ENCODE results near the gene FLNA. TPM values are rescaled to one million over a fixed set of nuclear protein-coding genes. Genes with fewer than 3 reads are reported as not detected.

The FLNA gene
- total and polyA plus RNA-seq, 2 donors (not counting 3 experiments of a cell fraction or from before 2014, with no cell fraction given): 658 to 1,474 TPM

DNA sequence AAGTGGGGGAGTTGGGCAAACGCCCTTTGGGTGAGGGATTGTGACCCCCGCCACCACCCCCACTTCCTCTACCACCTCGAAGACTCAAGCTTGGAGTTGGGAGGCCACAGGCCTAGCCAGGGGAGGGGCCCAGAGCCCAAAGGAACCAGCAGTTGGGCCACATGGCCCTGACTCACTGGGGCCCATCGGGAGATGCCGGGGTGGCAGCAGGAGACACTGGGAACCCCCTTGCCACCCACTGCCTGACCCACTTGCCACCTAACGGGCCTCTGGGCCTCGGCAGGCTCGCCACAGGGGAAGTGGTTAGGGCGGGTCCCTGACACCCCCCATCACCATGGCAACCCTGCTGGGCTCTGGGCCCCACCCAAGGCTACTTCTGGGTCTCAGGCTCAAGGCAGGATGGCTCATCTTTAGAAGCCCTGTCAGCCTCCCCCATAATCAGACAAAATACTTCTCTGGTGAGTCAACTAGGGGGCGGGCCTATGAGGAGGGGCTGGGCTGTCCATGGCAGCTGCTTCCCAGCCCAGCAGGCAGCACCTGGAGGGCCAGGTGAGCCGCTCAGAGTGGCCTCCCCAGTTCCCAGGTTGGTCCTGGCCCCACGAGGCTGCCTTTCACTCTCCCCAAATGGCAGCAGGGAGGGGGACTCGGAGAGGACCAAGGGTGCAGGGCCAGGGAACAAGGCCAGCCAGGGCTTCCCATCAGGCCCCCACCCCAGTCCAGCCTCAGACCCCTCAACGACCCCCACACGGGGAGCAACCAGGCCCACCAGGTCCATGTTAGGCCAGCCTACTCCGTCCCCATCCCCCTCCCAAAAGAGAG lies 5.6 kb downstream of the FLNA start:
- peak overlapping the region; percentile 64 for H3K4me2 ChIP-seq (ENCODE audit: insufficient read depth, low read length)
- dilution Hi-C loops (cut with MboI; ENCODE audit: extremely low pct_ligation_motif_present, low sequenced_read_pairs): no loop called here
- no peaks in the 10 kb centered on the region for H3K9me1 ChIP-seq (replicated peaks; ENCODE audit: control insufficient read depth, extremely low read depth, insufficient read depth, low read length)
- H3K36me3 ChIP-seq (ENCODE audit: control insufficient read depth in 2 of 2, extremely low read depth in 1 of 2, insufficient read depth in 2 of 2, low read length in 2 of 2): peaks cover 14 to 33% of the 10 kb centered on the region in 2 experiments
- H2AFZ ChIP-seq (ENCODE audit: low read depth, low read length): no peak overlapping the region
- H3K79me2 ChIP-seq (ENCODE audit: control insufficient read depth, insufficient read depth, low read length): peaks cover 73% of the 10 kb centered on the region
- BruUV-seq (replicated peaks): no TSS peak
- H3K4me1 ChIP-seq (ENCODE audit: control insufficient read depth, extremely low read depth, insufficient read depth, low read length): peaks cover 25% of the 10 kb centered on the region
- H4K20me1 ChIP-seq (replicated peaks; ENCODE audit: control insufficient read depth, extremely low read depth, insufficient read depth, low read length): no peaks in the 10 kb centered on the region
- peak overlapping the region; percentile 79 for H3K27ac ChIP-seq (ENCODE audit: insufficient read depth, low read depth, low read length)
- peak overlapping the region; percentile 83 for H3K9ac ChIP-seq (replicated peaks; ENCODE audit: extremely low read depth, insufficient read depth, low read length)
- H3K4me3 ChIP-seq (replicated peaks in 1 of 3; ENCODE audit: insufficient read depth in 1 of 3, low read depth in 1 of 3, low read length in 3 of 3): peak overlapping the region; percentile 2 to 99 (median 31)
- DNase-seq (ENCODE audit: low read depth, low spot score) (peak; percentile 74), FAIRE-seq (peak; percentile 61)
- TF ChIP-seq POLR2AphosphoS5 (IDR thresholded peaks at IDR 0.05; ENCODE audit: insufficient read depth, low read depth, low read length): peak; percentile 57
- TF ChIP-seq MYC (IDR thresholded peaks at IDR 0.05; ENCODE audit: low read depth, low read length): no peak
- peak; percentile 59 for TF ChIP-seq POLR2A (IDR thresholded peaks at IDR 0.05; ENCODE audit: low read depth, low read length)
- no peak for TF ChIP-seq JUN (IDR thresholded peaks at IDR 0.05; ENCODE audit: borderline replicate concordance, insufficient read depth, insufficient read length, low read depth)
- no peak for TF ChIP-seq EZH2 (IDR thresholded peaks at IDR 0.05; ENCODE audit: borderline replicate concordance, low read depth, low read length, severe bottlenecking)
- TF ChIP-seq FOS (IDR thresholded peaks at IDR 0.05; ENCODE audit: borderline replicate concordance, insufficient read depth, low read length): peak; percentile 34
- no peak for TF ChIP-seq GATA2 (IDR thresholded peaks at IDR 0.05; ENCODE audit: insufficient read depth, insufficient read length, low read depth, low read length)
- POLR2A ChIA-PET: interaction anchor here (0.9 to 1.4 kb wide), 2 partner anchors 10 to 29 kb away, joined by 4 read pairs; partner anchors contain the start of genes EMD and RPL10
- CTCF ChIA-PET: no interaction called here
- intact Hi-C loops (cut with micrococcal nuclease): loop anchor here (1.0 kb wide), 1 partner anchor 9 kb away; no protein-coding TSS in a partner anchor
- no peaks in the 10 kb centered on the region for H3K9me3 ChIP-seq (replicated peaks; ENCODE audit: control insufficient read depth, insufficient read depth, low read length)
- no peaks in the 10 kb centered on the region for H3K27me3 ChIP-seq (ENCODE audit: control insufficient read depth in 2 of 2, insufficient read depth in 2 of 2, low read length in 2 of 2)
